ENCODE data around the gene PELI2.

The PELI2 gene

GRCh38 chr14:56119201-56119981 is 1.2 kb downstream of the PELI2 start:
- DNase-seq, result peak; percentile 10

- DNase-seq, result peak; percentile 19
These were observed 2.0 kb downstream of the PELI2 start for GRCh38 chr14:56120091-56120691.

- peak; percentile 73 for DNase-seq
These were observed 3.6 kb downstream of the PELI2 start for GRCh38 chr14:56121816-56122215.

- DNase-seq, result peak; percentile 53
These were observed 4.1 kb downstream of the PELI2 start for GRCh38 chr14:56122301-56122700.

- peak; percentile 69 for DNase-seq
These were observed 6.1 kb downstream of the PELI2 start for GRCh38 chr14:56124327-56124726.

GRCh38 chr14:56125772-56126636 is 7.8 kb downstream of the PELI2 start:
- no peak for DNase-seq

- DNase-seq, result no peak
These were observed 8.4 kb downstream of the PELI2 start for GRCh38 chr14:56126637-56126913.

- no peak for DNase-seq
These were observed 8.9 kb downstream of the PELI2 start for GRCh38 chr14:56127156-56127555.

GRCh38 chr14:56129092-56129491 is 10.9 kb downstream of the PELI2 start:
- no peak for DNase-seq

- no peak for DNase-seq
These were observed 11.7 kb downstream of the PELI2 start for GRCh38 chr14:56129933-56130332.

GRCh38 chr14:56131004-56131864 is 13.0 kb downstream of the PELI2 start:
- no peak for DNase-seq

- no peak for DNase-seq
These were observed 13.9 kb downstream of the PELI2 start for GRCh38 chr14:56131865-56132833.

- no peak for DNase-seq
These were observed 15.3 kb downstream of the PELI2 start for GRCh38 chr14:56133547-56133946.

- DNase-seq, result no peak
These were observed 16.8 kb downstream of the PELI2 start for GRCh38 chr14:56135001-56135400.

GRCh38 chr14:56135668-56136067 is 17.5 kb downstream of the PELI2 start:
- DNase-seq, result no peak

GRCh38 chr14:56136571-56137452 is 18.6 kb downstream of the PELI2 start:
- no peak for DNase-seq

GRCh38 chr14:56137453-56137807 is 19.2 kb downstream of the PELI2 start:
- no peak for DNase-seq

- DNase-seq, result no peak
These were observed 19.6 kb downstream of the PELI2 start for GRCh38 chr14:56137849-56138248.

- DNase-seq, result no peak
These were observed 20.7 kb downstream of the PELI2 start for GRCh38 chr14:56138928-56139327.

GRCh38 chr14:56142314-56142713 is 24.1 kb downstream of the PELI2 start:
- no peak for DNase-seq

- DNase-seq, result no peak
These were observed 24.8 kb downstream of the PELI2 start for GRCh38 chr14:56143025-56143424.
